GM19372 (cell line): ENCODE data around the gene PIGV.

ENCODE experiments used
- ATAC-seq: cut with Tn5 transposase; IDR thresholded peaks from one replicate; pipeline ENCODE4 v1.9.1; 2021; ENCODE audit warnings: mild to moderate bottlenecking, low read depth, moderate library complexity; ENCODE audit not compliant: unreplicated experiment

PIGV gene

GRCh38 chr1:26787706-26788514, at the start of gene PIGV:
Gene PIGV, plus strand, starts transcription at chr1:26787950. Its CDS starts 2,866 bp downstream, at chr1:26790816.
- ATAC-seq, result peak; percentile 64

- ATAC-seq, result no peak
Observed at GRCh38 chr1:26739329-26739914, 48.3 kb upstream of the PIGV start.

- no peak for ATAC-seq
Observed at GRCh38 chr1:26740023-26740634, 47.6 kb upstream of the PIGV start.

- no peak for ATAC-seq
Observed at GRCh38 chr1:26740952-26741351, 46.8 kb upstream of the PIGV start.

GRCh38 chr1:26743426-26744059, 44.2 kb upstream of the PIGV start:
- ATAC-seq, result no peak

- peak; percentile 98 for ATAC-seq
Observed at GRCh38 chr1:26744075-26744959, 43.4 kb upstream of the PIGV start.

- no peak for ATAC-seq
Observed at GRCh38 chr1:26745191-26745590, 42.6 kb upstream of the PIGV start.

- ATAC-seq, result no peak
Observed at GRCh38 chr1:26747048-26747447, 40.7 kb upstream of the PIGV start.

GRCh38 chr1:26748351-26748750, 39.4 kb upstream of the PIGV start:
- no peak for ATAC-seq

- no peak for ATAC-seq
Observed at GRCh38 chr1:26749458-26749857, 38.3 kb upstream of the PIGV start.

- no peak for ATAC-seq
Observed at GRCh38 chr1:26750428-26750827, 37.3 kb upstream of the PIGV start.

GRCh38 chr1:26752519-26752918, 35.2 kb upstream of the PIGV start:
- no peak for ATAC-seq

GRCh38 chr1:26754086-26754874, 33.5 kb upstream of the PIGV start:
- ATAC-seq, result no peak

- ATAC-seq, result no peak
Observed at GRCh38 chr1:26758358-26758757, 29.4 kb upstream of the PIGV start.

GRCh38 chr1:26759531-26759930, 28.2 kb upstream of the PIGV start:
- ATAC-seq, result no peak

- ATAC-seq, result no peak
Observed at GRCh38 chr1:26761217-26761616, 26.5 kb upstream of the PIGV start.

- ATAC-seq, result no peak
Observed at GRCh38 chr1:26767714-26768113, 20.0 kb upstream of the PIGV start.

GRCh38 chr1:26768755-26769154, 19.0 kb upstream of the PIGV start:
- no peak for ATAC-seq

- ATAC-seq, result no peak
Observed at GRCh38 chr1:26771285-26771642, 16.5 kb upstream of the PIGV start.
